ENCODE results near the gene CROCC.

- TF ChIP-seq, protein P1, sequence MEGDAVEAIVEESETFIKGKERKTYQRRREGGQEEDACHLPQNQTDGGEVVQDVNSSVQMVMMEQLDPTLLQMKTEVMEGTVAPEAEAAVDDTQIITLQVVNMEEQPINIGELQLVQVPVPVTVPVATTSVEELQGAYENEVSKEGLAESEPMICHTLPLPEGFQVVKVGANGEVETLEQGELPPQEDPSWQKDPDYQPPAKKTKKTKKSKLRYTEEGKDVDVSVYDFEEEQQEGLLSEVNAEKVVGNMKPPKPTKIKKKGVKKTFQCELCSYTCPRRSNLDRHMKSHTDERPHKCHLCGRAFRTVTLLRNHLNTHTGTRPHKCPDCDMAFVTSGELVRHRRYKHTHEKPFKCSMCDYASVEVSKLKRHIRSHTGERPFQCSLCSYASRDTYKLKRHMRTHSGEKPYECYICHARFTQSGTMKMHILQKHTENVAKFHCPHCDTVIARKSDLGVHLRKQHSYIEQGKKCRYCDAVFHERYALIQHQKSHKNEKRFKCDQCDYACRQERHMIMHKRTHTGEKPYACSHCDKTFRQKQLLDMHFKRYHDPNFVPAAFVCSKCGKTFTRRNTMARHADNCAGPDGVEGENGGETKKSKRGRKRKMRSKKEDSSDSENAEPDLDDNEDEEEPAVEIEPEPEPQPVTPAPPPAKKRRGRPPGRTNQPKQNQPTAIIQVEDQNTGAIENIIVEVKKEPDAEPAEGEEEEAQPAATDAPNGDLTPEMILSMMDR (IDR thresholded peaks at IDR 0.05): no peak
- no peak for TF ChIP-seq EP300 (IDR thresholded peaks at IDR 0.05)
- no peak for TF ChIP-seq POLR2A (IDR thresholded peaks at IDR 0.05)
These were observed 8.4 kb upstream of the CROCC start for GRCh38 chr1:16913181-16913832.
